Activated CD8-positive, alpha-beta T cell treated with anti-CD3 and anti-CD28 coated beads for 36 hours (primary cell): ENCODE results near the gene SMG7. TPM values are rescaled to one million over a fixed set of nuclear protein-coding genes. Genes with fewer than 3 reads are reported as not detected.

Source experiments
- ATAC-seq: fragments of 200-7000 bp; cut with Tn5 transposase; one replicate; pipeline ENCODE4 v1.10.0; 2021; ENCODE audit warnings: mild to moderate bottlenecking, moderate library complexity
- CTCF ChIA-PET: fragments of 350-600 bp; sonication (Branson Sonifier 250); formaldehyde crosslinking; loops from one replicate; lab custom pipeline; 2021; ENCODE audit warnings: antibody characterized with exemption; lab: Charles Lee
- POLR2A ChIA-PET: fragments of 350-600 bp; sonication (Branson Sonifier 250); formaldehyde crosslinking; loops from one replicate; lab custom pipeline; 2021; ENCODE audit warnings: antibody characterized with exemption; lab: Charles Lee
- DNase-seq: peaks from one replicate; pipeline ENCODE4 v3.0.0-alpha.2; 2020
- H3K27ac Mint-ChIP-seq: one replicate; pipeline ENCODE4 v1.8.0; 2021; ENCODE audit warnings: mild to moderate bottlenecking, mixed read lengths
- H3K27me3 Mint-ChIP-seq: one replicate; pipeline ENCODE4 v1.8.0; 2021; ENCODE audit warnings: mixed read lengths
- H3K36me3 Mint-ChIP-seq: one replicate; pipeline ENCODE4 v1.8.0; 2021; ENCODE audit warnings: low read depth, mixed read lengths
- H3K4me1 Mint-ChIP-seq: one replicate; pipeline ENCODE4 v1.8.0; 2021; ENCODE audit warnings: low read depth, mixed read lengths
- H3K4me3 Mint-ChIP-seq: one replicate; pipeline ENCODE4 v1.8.0; 2021; ENCODE audit warnings: mild to moderate bottlenecking, moderate library complexity, mixed read lengths
- H3K9me3 Mint-ChIP-seq: one replicate; pipeline ENCODE4 v1.8.0; 2021; ENCODE audit warnings: mixed read lengths
- CTCF ChIP-seq: fragments of 200-600 bp; IDR thresholded peaks from one replicate; pipeline ENCODE4 v1.8.0; 2022; ENCODE audit warnings: antibody characterized with exemption, mild to moderate bottlenecking
- intact Hi-C: fragments of 100-400 bp; cut with micrococcal nuclease; formaldehyde crosslinking; loops from one replicate; pipeline ENCODE4 v1.10.0; 2022
- total RNA-seq, 2 experiments: library from RNA; stranded (reverse); gene quantifications; one replicate each; pipeline ENCODE4 v1.2.3, GENCODE V29; 2021

Gene SMG7
- total RNA-seq, 2 experiments from 2014 or later: 59.2 to 59.5 TPM

- no peak overlapping the region for H3K4me3 Mint-ChIP-seq
- CTCF ChIA-PET: interaction anchor here (0.7 kb wide), 1 partner anchor 135 kb away, joined by 3 read pairs; no protein-coding TSS in a partner anchor
- no peaks in the 10 kb centered on the region for H3K9me3 Mint-ChIP-seq
- no peaks in the 10 kb centered on the region for H3K27me3 Mint-ChIP-seq
- peak; percentile 17 for DNase-seq
- intact Hi-C loops: no loop called here
- H3K4me1 Mint-ChIP-seq: peaks cover 68% of the 10 kb centered on the region
- H3K36me3 Mint-ChIP-seq: no peaks in the 10 kb centered on the region
- peak overlapping the region; percentile 44 for H3K27ac Mint-ChIP-seq
- POLR2A ChIA-PET: interaction anchor here (0.6 to 0.7 kb wide), 2 partner anchors 16 to 409 kb away, joined by 3 read pairs; no protein-coding TSS in a partner anchor
- ATAC-seq: peak; percentile 67
- TF ChIP-seq CTCF: no peak
These were observed 26.2 kb downstream of the SMG7 start for GRCh38 chr1:183498342-183498991.

GRCh38 chr1:183505454-183506089 lies 33.3 kb downstream of the SMG7 start:
- no peak overlapping the region for H3K4me3 Mint-ChIP-seq
- CTCF ChIA-PET: no interaction called here
- no peak overlapping the region for H3K27ac Mint-ChIP-seq
- POLR2A ChIA-PET: interaction anchor here (0.5 to 1.0 kb wide), 2 partner anchors 11 to 17 kb away, joined by 3 to 5 read pairs; no protein-coding TSS in a partner anchor
- no peak for TF ChIP-seq CTCF
- DNase-seq (no peak), ATAC-seq (no peak)
- no peaks in the 10 kb centered on the region for H3K36me3 Mint-ChIP-seq
- no peaks in the 10 kb centered on the region for H3K9me3 Mint-ChIP-seq
- peaks cover 25% of the 10 kb centered on the region for H3K4me1 Mint-ChIP-seq
- intact Hi-C loops: no loop called here
- no peaks in the 10 kb centered on the region for H3K27me3 Mint-ChIP-seq

- ATAC-seq: no peak
- no peak overlapping the region for H3K4me3 Mint-ChIP-seq
- no peak for DNase-seq
- H3K27me3 Mint-ChIP-seq: no peaks in the 10 kb centered on the region
- ChIA-PET CTCF (no interaction called here), POLR2A (interaction anchor here (1.0 kb wide), 1 partner anchor 12 kb away, joined by 5 read pairs; no protein-coding TSS in a partner anchor)
- intact Hi-C loops: no loop called here
- no peak overlapping the region for H3K27ac Mint-ChIP-seq
- H3K4me1 Mint-ChIP-seq: peaks cover 25% of the 10 kb centered on the region
- no peaks in the 10 kb centered on the region for H3K9me3 Mint-ChIP-seq
- no peaks in the 10 kb centered on the region for H3K36me3 Mint-ChIP-seq
- no peak for TF ChIP-seq CTCF
These were observed 34.3 kb downstream of the SMG7 start for GRCh38 chr1:183506561-183506960.

- ATAC-seq: no peak
- no peak for DNase-seq
- no peak overlapping the region for H3K27ac Mint-ChIP-seq
- no peaks in the 10 kb centered on the region for H3K9me3 Mint-ChIP-seq
- intact Hi-C loops: no loop called here
- no peaks in the 10 kb centered on the region for H3K36me3 Mint-ChIP-seq
- H3K27me3 Mint-ChIP-seq: no peaks in the 10 kb centered on the region
- peaks cover 13% of the 10 kb centered on the region for H3K4me1 Mint-ChIP-seq
- TF ChIP-seq CTCF: no peak
- no peak overlapping the region for H3K4me3 Mint-ChIP-seq
- ChIA-PET POLR2A (no interaction called here), CTCF (no interaction called here)
These were observed 36.4 kb downstream of the SMG7 start for GRCh38 chr1:183508694-183509093.

- POLR2A ChIA-PET: no interaction called here
- Mint-ChIP-seq H3K27me3 (no peaks in the 10 kb centered on the region), H3K27ac (peak overlapping the region; percentile 44), H3K9me3 (no peaks in the 10 kb centered on the region), H3K4me1 (peaks cover 18% of the 10 kb centered on the region), H3K36me3 (peaks cover under 1% of the 10 kb centered on the region), H3K4me3 (no peak overlapping the region)
- CTCF ChIA-PET: no interaction called here
- intact Hi-C loops: no loop called here
- no peak for DNase-seq
- no peak for TF ChIP-seq CTCF
- no peak for ATAC-seq
These were observed 40.2 kb downstream of the SMG7 start for GRCh38 chr1:183512450-183512849.
